Lower leg skin (tissue), 3 donors: ENCODE data around the gene NUAK2.

Source experiments
- CTCF ChIP-seq, 3 donors: fragments of 450-650 bp; IDR thresholded peaks; one replicate each; pipeline ENCODE4 v1.5.1; 2016; ENCODE audit warnings: antibody characterized with exemption in 3 of 3, mild to moderate bottlenecking in 3 of 3, moderate library complexity in 2 of 3
- POLR2A ChIP-seq, 2 donors: fragments of 450-650 bp; IDR thresholded peaks; one replicate each; pipeline ENCODE4 v1.6.1; 2016 to 2017; ENCODE audit warnings: antibody characterized with exemption in 2 of 2, mild to moderate bottlenecking in 1 of 2, moderate library complexity in 1 of 2

- TF ChIP-seq CTCF (IDR thresholded peaks at IDR 0.05) (no peak), POLR2A (IDR thresholded peaks at IDR 0.05) (no peak)
These were observed 47.4 kb downstream of the NUAK2 start for GRCh38 chr1:205274041-205274691.
